Hematopoietic multipotent progenitor cell treated with erythropoietin and hydrocortisone succinate and interleukin-3 and kit ligand, for 15 days (in vitro differentiated cells): ENCODE measurements around the gene TMEM119.
"Not testable (repeated sequence)": the region's sequence is repeated elsewhere in the genome, so short reads cannot be mapped to it uniquely, and the experiment has no call there.

Source experiments
- DNase-seq: peaks from one replicate; pipeline ENCODE4 v3.0.0-alpha.2; 2015; ENCODE audit warnings: low spot score

Gene TMEM119

DNA sequence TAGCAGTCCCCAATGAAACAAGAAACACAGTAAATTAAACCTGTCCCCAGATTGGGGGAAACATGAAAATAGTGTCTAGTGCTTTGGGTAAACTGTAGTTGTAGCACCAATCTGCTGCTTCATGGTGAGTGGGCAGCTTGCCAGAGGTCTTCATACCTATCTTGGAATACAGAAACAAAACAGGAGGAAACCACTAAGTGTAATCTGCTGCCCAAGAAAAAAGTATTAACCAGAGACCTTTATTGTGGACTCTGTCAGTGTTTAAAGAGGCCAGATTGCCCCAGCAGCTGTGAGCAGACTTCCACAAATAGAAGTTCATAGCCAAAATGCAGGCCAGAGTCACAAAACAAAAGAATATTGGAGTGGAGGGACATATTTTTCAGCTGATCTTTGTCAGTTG lies 33.2 kb downstream of the TMEM119 start:
- DNase-seq, result peak; percentile 88

DNA sequence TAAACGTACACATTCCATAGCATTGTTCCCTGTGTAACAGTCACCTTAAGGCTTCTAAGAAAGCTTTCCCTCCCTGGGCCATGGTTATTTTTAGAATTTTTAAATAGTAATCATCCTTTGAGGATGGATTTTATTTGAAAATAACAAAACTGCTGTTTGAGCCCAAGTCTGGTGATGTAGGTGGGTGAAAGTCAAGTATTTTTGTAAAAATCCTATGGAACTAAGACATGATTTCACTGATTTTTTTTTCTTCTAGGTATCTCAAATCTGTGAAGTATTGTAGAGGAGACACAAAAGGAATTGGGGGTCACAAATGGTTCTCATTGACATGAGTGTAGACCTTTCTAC lies 34.1 kb downstream of the TMEM119 start:
- DNase-seq, result no peak

DNA sequence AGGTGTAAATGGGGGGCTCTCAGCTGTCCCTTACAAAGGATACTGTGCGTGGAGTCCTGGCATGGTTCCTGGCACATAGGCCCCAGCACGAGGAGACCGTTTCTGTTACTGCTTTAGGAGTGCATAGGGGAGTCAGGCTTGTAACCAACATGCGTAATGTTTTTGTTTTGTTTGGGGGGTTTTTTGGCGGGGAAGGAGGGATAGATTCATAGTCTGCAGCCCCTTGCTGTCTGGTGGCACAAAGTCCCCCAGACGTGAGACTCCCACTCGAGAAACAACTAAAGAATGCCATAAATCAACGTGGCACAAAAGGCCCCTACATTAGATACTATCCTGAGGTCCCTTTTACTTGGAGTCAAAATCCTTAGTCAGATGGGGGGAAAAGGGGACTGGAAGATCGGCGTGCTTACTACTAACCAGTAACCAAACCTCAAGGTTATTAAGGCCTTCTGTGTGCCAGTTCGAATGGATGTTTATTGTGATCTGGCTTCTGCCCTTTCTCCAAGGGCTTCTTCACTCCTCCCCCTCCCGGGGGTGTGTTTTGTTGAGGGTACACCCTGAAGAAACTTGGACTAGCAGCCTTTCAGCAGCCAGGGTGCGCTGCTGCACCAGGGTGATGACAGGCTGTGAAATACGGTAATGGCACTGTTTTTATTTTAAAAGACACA lies 34.6 kb downstream of the TMEM119 start:
- peak; percentile 94 for DNase-seq

DNA sequence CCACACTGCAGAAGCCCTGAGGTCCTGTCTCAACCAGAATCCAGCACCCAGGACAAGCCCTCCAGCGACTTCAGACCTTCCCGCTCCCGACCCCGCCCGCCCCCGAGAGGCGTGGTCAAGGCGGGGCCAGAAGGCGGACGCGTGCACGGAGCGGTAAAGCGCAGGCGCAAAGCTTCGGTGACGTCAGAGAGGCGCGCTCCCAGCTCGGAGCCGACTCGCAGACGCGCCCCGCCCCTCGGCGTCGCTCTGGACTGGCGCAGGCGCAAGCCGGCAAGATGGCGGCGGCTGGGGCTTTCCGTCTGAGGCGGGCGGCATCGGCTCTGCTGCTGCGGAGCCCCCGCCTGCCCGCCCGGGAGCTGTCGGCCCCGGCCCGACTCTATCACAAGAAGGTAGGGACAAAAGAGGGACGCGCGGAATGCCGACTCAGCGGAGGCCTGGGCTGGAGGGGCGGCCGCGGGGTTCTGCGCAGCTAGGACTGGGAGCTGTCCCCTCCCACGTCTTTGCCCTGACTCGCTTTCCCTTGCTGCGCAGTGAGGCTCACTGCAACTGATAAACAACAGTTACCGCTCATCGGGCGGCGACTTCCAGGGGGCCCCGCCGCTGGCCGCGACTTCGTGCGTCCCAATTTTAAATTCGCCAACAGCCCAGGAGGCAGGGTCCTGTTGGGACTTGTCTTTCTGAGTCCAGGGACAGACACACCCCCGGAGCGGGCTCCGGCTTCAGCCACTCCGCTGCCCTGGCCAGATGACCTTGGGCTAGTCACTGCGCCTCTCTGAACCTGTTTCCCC lies 35.3 kb downstream of the TMEM119 start, which contains the start of gene ISCU:
Gene ISCU (plus strand): TSS at position 249 of the 788 bp plus-strand sequence. CDS start 27 bp downstream, at position 276.
- DNase-seq, result peak; percentile 98

DNA sequence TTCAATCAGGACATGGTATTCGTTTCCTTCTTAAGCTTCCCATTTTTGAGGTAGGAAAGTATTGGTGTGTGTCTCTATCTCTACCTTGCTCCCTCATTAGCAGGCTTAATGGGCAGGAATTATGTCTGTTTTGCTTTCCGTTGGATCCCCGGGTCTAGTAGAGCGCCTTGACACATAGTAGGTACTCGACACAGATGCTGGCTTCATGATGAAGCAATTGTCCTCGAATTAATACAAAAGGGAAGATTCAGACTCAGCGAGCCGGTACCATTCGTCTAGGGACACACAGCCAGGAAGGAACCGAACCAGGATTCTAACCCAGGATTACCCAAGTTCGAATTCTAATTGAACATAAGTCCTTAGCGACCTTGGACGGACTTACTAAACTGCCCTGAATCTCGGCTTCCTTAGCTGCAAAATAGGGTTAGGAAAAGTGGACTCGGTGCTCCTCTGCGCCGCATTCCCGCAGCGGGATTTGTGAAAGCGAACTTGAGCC lies 36.0 kb downstream of the TMEM119 start:
- no peak for DNase-seq

DNA sequence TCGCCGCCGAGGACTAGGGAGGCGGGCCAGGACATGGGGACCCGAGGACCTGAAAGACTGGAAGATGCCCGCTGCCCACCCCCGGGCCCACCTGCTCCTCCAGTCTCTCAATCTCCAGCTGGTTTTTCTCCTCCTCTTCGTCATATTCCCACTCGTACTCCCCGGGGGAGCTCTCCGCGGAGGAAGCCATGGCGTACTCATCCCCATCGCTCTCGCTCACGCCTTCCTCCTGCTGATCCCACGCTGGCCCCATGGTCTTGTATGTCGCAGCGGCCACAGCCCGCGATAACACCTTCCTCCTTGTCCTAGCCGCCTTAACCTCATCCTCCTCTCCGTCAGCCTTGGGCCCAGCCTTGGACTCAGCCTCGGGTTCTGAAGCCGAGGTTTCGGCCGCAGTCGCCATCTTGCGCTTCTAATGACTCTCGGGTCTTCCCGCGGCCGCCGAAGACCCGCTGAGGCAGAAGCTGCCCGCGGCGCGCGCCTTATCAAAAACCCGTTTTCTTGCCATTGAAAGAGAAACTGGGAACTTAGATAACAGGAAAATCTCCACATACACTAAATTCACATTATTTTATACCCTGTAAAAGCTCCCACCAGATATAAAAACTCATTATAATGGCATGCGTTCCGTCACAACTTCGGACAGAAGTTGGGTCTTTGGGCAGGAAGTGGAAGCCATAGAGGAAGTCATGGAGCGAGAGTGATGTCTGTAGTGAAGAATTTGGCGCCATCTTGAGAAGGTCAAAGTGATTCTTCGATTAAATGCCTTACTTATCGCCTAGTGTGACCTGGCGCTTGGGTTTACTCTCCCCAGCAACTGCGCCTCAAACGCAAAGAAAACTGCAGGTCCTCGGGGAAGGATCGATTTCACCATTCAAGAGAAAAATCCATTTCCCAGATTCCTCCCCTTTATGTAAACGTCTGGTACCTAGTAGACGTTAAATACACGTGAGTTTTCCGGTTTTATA lies 36.8 kb downstream of the TMEM119 start, which contains the start of gene SART3:
Gene SART3 (minus strand): TSS at position 422 of the 968 bp plus-strand sequence. CDS start 19 bp downstream, at position 403.
- peak; percentile 95 for DNase-seq

DNA sequence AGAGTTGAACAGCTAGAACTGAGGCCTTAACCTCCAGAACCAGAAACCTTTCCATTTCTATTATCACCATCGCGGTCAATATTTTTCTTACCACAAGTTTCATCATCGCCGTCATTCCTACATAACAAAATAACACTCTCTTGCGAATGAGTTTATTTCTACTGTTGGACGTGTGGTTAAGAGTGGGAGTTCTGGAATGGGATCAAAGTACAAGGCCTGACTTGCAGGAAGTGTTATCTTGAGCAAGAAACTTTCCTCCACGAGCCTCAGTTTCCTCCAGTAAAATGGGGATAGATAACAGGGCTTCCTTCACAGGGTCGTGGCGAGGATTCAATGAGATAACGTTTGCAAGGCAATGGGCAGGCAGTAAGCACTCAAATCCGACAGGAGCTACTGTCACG lies 37.6 kb downstream of the TMEM119 start:
- DNase-seq, result peak; percentile 26

DNA sequence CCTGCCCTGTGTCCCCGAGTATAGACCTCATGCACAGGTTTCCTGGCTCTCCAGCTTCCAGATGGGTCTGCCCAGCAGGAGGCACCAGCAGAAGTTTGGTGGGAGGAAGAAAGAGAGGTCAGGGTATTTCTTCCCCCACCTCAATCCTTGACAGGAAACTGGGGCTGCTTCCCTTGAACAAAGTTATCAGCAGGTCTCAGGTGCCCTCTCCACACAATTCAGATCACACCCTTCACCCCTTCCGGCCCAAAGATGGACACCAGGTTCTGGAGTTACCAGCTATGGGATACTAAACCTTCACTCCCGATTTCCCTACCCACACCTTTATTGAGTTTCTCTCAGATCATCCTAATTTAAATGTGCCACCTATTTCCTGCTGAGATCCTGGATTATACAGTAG lies 38.1 kb downstream of the TMEM119 start:
- no peak for DNase-seq

DNA sequence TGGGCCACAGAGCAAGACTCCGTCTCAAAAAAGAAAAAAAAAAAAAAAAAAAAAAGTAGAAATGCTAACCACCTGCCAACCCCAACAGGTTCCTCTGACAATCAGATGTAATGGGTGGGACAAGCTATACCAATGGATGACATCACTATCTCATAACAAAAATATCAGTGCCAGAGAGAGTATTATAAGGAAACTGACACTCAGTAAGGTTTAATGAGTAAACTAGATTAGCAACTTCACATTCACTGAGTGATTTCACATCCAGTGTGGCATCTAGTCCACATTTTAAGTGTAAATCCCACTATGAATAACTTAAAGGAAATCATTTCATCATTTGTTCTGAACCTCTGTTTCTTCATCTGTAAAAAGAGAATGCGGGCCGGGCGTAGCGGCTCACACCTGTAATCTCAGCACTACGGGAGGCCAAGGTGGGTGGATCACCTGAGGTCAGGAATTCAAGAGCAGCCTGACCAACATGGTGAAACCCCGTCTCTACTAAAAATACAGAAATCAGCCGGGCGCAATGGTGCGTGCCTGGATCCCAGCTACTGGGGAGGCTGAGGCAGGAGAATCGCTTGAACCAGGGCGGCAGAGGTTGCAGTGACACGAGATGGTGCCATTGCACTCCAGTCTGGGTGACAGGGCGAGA lies 38.8 kb downstream of the TMEM119 start:
- DNase-seq, result no peak

DNA sequence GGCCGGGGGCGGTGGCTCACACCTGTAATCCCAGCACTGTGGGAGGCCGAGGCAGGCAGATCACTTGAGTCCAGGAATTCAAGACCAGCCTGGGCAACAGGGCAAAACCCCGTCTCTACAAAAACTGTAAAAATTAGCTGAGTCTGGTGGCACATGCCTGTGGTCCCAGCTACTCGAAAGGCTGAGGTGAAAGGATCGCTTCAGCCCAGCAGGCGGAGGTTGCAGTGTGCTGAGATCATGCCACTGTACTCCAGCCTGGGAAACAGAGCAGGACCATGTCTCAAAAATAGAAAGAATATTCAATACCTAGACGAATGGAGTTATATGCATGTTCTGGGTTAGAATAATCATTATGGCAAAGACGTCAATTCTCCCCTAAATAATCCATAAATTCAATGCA lies 42.5 kb downstream of the TMEM119 start:
- not testable (repeated sequence) for DNase-seq

DNA sequence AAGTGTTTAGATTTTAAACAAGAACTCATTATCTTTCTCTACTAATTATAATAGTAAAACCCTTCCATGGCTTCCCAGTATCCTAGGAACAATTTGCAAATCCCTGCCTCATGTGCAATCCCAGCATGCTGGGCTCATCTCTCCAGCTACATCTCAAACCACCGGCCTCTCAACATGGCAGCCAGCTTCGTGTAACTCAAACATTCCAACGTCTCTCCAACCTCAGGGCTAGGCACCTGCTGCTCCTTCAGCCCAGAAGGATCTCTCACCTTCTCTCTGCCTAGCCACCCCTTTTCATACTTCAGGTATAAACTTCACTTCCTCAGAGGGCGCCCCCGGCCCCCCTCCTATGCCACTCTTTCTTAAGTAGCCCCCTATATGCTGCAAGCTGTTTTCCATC lies 44.1 kb downstream of the TMEM119 start:
- no peak for DNase-seq

DNA sequence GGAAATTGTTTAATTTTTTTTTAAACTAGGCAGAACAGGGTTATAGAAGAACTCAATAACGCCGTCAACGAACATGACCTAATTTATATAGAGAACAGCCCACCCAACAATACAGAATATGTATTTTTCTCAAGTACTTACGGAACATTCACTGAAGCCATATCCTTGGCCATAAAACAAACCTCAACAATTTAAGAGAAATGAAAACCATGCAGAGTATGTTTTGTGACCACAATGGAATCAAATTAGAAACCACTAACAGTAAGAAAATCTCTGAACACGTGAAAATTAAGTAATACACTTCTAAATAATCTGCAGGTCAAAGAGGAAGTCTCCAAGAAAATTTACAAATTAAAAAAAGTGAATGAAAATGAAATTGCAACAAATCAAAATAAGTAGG lies 46.3 kb downstream of the TMEM119 start:
- no peak for DNase-seq

DNA sequence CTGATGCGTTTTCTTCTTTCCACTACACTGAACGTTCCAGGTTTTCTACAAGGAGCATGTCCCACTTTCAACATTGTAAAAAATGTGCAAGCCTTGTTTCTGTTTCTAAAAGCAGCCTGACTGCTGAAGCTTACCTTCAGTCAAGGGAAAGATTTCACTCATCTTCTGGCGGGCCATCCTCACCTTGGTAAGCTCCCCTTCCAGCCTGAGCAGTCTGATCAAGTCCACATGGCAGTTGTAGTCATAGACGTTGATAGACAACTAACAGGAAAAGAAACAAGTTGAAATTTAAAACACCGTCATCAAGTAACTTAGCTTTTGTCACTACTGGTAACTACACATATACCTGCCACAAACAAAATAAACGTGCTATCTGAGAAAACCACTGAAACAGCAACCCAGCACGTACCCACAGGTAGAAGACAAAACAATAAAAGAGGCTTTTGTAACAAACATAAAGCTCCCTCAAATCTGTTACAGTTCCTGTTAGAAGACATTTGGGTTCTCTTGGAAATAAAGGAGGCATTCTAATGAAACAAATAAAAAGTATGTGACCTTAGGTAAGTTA lies 48.8 kb downstream of the TMEM119 start:
- no peak for DNase-seq

DNA sequence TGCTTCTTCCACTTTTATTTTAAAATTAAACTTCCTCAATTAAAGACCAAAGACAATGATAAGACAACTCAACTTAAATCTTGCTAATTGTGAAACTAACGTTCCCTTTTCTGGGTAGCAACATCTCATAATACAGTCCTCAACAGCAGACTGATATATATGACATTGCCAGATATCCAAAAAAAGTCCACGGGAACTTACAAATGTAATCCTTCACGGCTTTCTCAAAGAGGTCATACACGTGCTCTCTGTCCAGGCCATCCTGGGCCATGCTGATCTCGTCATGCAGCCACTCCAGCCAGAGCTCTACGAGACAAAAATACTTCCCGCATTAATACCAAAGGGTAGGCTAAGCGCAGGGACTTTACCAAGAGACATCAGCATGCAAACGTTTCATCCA lies 50.2 kb downstream of the TMEM119 start:
- DNase-seq, result no peak

DNA sequence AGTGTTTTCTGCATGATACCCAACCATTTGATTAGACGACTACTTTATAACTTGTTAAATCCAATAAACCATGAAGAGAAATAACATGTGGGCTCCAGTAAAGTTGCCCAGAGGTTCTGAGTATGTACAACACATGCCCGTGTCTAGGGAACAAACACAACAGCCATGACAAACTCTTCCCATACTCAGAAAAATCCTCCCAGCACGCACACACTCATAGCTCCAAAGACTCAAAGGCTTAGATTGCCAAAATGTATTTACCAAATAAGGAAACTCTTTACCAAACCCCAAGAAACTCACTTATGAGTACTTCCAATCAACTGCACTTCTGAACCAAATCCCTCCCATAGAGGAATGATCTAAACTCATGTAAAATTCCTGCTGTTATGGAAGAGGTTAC lies 54.2 kb downstream of the TMEM119 start:
- DNase-seq, result no peak

DNA sequence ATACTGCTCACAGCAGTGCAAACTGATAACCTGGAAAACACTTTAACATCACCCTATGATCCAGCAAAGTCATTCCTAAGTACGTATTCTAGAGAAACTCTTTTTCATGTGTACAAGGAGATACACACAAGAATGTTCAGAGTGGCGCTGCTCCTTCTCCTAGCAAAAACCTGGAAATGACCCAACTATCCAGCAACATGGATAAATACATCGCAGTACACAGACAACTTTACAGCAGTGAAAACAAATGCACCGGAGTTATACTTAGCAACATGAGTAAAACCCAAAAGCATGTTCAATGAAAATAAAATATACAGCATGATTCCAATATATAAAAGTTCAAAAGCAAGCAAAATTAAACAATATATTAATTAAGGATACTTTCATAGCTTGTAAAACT lies 55.6 kb downstream of the TMEM119 start:
- no peak for DNase-seq
